H9 (cell line): ENCODE results near the gene ZNF25. TPM values are rescaled to one million over a fixed set of nuclear protein-coding genes. Genes with fewer than 3 reads are reported as not detected.

Experiments used
- DNase-seq: peaks from one replicate; pipeline ENCODE4 v3.0.0-alpha.2; 2017
- H2AFZ ChIP-seq: one replicate; pipeline ENCODE4 v1.6.1; 2013; ENCODE audit warnings: mild to moderate bottlenecking, low read length, control low read depth, moderate library complexity
- H2AK5ac ChIP-seq: 2 replicates; pipeline ENCODE4 v1.6.1; 2013; ENCODE audit warnings: low read length, control low read depth, mixed read lengths; ENCODE audit not compliant: insufficient read length
- H2BK120ac ChIP-seq: one replicate; pipeline ENCODE4 v1.6.1; 2013; ENCODE audit warnings: low read depth, mild to moderate bottlenecking, low read length, control low read depth, inconsistent platforms; ENCODE audit not compliant: poor library complexity, severe bottlenecking
- H2BK12ac ChIP-seq: 2 replicates; pipeline ENCODE4 v1.6.1; 2013; ENCODE audit warnings: low read length, control low read depth, mixed read lengths, low read depth; ENCODE audit not compliant: insufficient read length
- H2BK15ac ChIP-seq: 2 replicates; pipeline ENCODE4 v1.6.1; 2013; ENCODE audit warnings: low read depth, low read length, control low read depth
- H2BK20ac ChIP-seq: one replicate; pipeline ENCODE4 v1.6.1; 2013; ENCODE audit warnings: low read depth, mild to moderate bottlenecking, low read length, control low read depth, inconsistent platforms; ENCODE audit not compliant: poor library complexity, severe bottlenecking
- H2BK5ac ChIP-seq: 2 replicates; pipeline ENCODE4 v1.6.1; 2013; ENCODE audit warnings: low read length, control low read depth, mixed read lengths; ENCODE audit not compliant: insufficient read length
- H3K14ac ChIP-seq: 2 replicates; pipeline ENCODE4 v1.6.1; 2013; ENCODE audit warnings: low read length, control low read depth; ENCODE audit not compliant: insufficient read depth
- H3K18ac ChIP-seq: 2 replicates; pipeline ENCODE4 v1.6.1; 2013; ENCODE audit warnings: low read depth, mild to moderate bottlenecking, mixed read lengths, low read length, control low read depth; ENCODE audit not compliant: insufficient read length
- H3K23ac ChIP-seq: 2 replicates; pipeline ENCODE4 v1.6.1; 2013; ENCODE audit warnings: low read length, control low read depth, mixed read lengths, low read depth; ENCODE audit not compliant: insufficient read length
- H3K23me2 ChIP-seq: 2 replicates; pipeline ENCODE4 v1.6.1; 2013; ENCODE audit warnings: low read depth, mild to moderate bottlenecking, mixed read lengths, low read length, control low read depth; ENCODE audit not compliant: insufficient read length, poor library complexity, severe bottlenecking
- H3K27ac ChIP-seq: 2 replicates; pipeline ENCODE4 v1.5.1; 2013; ENCODE audit warnings: low read length, control low read depth, mixed read lengths, low read depth; ENCODE audit not compliant: insufficient read length
- H3K27me3 ChIP-seq: 2 replicates; pipeline ENCODE4 v1.6.1; 2013; ENCODE audit warnings: low read length, control low read depth, inconsistent platforms; ENCODE audit not compliant: insufficient read depth
- H3K4ac ChIP-seq: 2 replicates; pipeline ENCODE4 v1.6.1; 2013; ENCODE audit warnings: low read depth, mild to moderate bottlenecking, control low read depth, inconsistent platforms, low read length, moderate library complexity
- H3K4me1 ChIP-seq: 2 replicates; pipeline ENCODE4 v1.6.1; 2013; ENCODE audit warnings: low read length, control low read depth, inconsistent platforms; ENCODE audit not compliant: insufficient read depth
- H3K4me2 ChIP-seq: 2 replicates; pipeline ENCODE4 v1.6.1; 2013; ENCODE audit warnings: low read length, control low read depth, mixed read lengths; ENCODE audit not compliant: insufficient read length, insufficient read depth
- H3K56ac ChIP-seq: 2 replicates; pipeline ENCODE4 v1.6.1; 2013; ENCODE audit warnings: low read depth, mild to moderate bottlenecking, mixed read lengths, low read length, control low read depth; ENCODE audit not compliant: insufficient read length
- H3K79me1 ChIP-seq: 2 replicates; pipeline ENCODE4 v1.6.1; 2013; ENCODE audit warnings: low read depth, mild to moderate bottlenecking, moderate library complexity, low read length, control low read depth, inconsistent platforms; ENCODE audit not compliant: insufficient read depth, poor library complexity, severe bottlenecking
- H3K79me2 ChIP-seq: 2 replicates; pipeline ENCODE4 v1.6.1; 2013; ENCODE audit warnings: low read length, control low read depth, inconsistent platforms; ENCODE audit not compliant: insufficient read depth
- H3K9ac ChIP-seq: 2 replicates; pipeline ENCODE4 v1.6.1; 2013; ENCODE audit warnings: low read length, control low read depth, mixed read lengths; ENCODE audit not compliant: insufficient read length; ENCODE audit errors: extremely low read depth
- H3K9me3 ChIP-seq: one replicate; pipeline ENCODE4 v1.6.1; 2013; ENCODE audit warnings: low read depth, low read length, inconsistent platforms; ENCODE audit not compliant: control insufficient read depth
- H3T11ph ChIP-seq: one replicate; pipeline ENCODE4 v1.6.1; 2013; ENCODE audit warnings: mild to moderate bottlenecking, low read length, control low read depth, inconsistent platforms
- H4K20me1 ChIP-seq: one replicate; pipeline ENCODE4 v1.6.1; 2013; ENCODE audit not compliant: control insufficient read depth, insufficient read length, insufficient read depth
- H4K5ac ChIP-seq: 2 replicates; pipeline ENCODE4 v1.6.1; 2013; ENCODE audit warnings: low read depth, mild to moderate bottlenecking, mixed read lengths, low read length, control low read depth; ENCODE audit not compliant: insufficient read length
- H4K8ac ChIP-seq: replicated peaks from 2 replicates; pipeline ENCODE4 v1.6.1; 2013; ENCODE audit warnings: low read length, control low read depth, mixed read lengths, low read depth; ENCODE audit not compliant: insufficient read length
- H4K91ac ChIP-seq: 2 replicates; pipeline ENCODE4 v1.6.1; 2013; ENCODE audit warnings: low read depth, mild to moderate bottlenecking, moderate library complexity, mixed read lengths, low read length, control low read depth; ENCODE audit not compliant: insufficient read length
- H3K27ac Mint-ChIP-seq, 3 experiments: 2 replicates in 2 of 3; 3 replicates in 1 of 3; pipeline ENCODE4 v1.8.0; 2020 to 2021; ENCODE audit warnings: mixed read lengths in 3 of 3, mild to moderate bottlenecking in 1 of 3, moderate library complexity in 1 of 3
- H3K27me3 Mint-ChIP-seq: 2 replicates; pipeline ENCODE4 v1.8.0; 2021; ENCODE audit warnings: low read depth, mild to moderate bottlenecking, moderate library complexity, mixed read lengths
- H3K36me3 Mint-ChIP-seq, 3 experiments: 2 replicates in 2 of 3; 3 replicates in 1 of 3; pipeline ENCODE4 v1.8.0; 2020 to 2021; ENCODE audit warnings: low read depth in 3 of 3, mixed read lengths in 3 of 3; ENCODE audit not compliant: insufficient read depth in 1 of 3
- H3K4me1 Mint-ChIP-seq, 2 experiments: 2 replicates each; pipeline ENCODE4 v1.8.0; 2020; ENCODE audit warnings: mixed read lengths in 2 of 2
- H3K4me3 Mint-ChIP-seq, 2 experiments: 2 replicates in 1 of 2; 3 replicates in 1 of 2; pipeline ENCODE4 v1.8.0; 2020 to 2021; ENCODE audit warnings: mild to moderate bottlenecking in 2 of 2, mixed read lengths in 2 of 2, moderate library complexity in 1 of 2
- H3K9me3 Mint-ChIP-seq, 2 experiments: 2 replicates in 1 of 2; 3 replicates in 1 of 2; pipeline ENCODE4 v1.8.0; 2020; ENCODE audit warnings: mild to moderate bottlenecking in 2 of 2, mixed read lengths in 2 of 2, moderate library complexity in 1 of 2
- WGBS: extraction: QIAGEN DNeasy Blood & Tissue Kit; methylation state at CpG from one replicate; pipeline ENCODE4 v1.1.7; 2013; ENCODE audit warnings: missing lambda C conversion rate, low lambda C conversion rate, mixed read lengths; ENCODE audit not compliant: insufficient read length; ENCODE audit errors: extremely low coverage; 5-methylcytosine and 5-hydroxymethylcytosine counted together
- total RNA-seq: library from RNA; stranded (reverse); gene quantifications from 2 replicates; pipeline ENCODE4 v1.2.1, GENCODE V29; 2021
- TF ChIP-seq, protein P1 (sequence below): fragments of 200-600 bp; sonication (generic); conservative IDR thresholded peaks from 3 replicates; pipeline ENCODE4 v1.8.0; 2021; ENCODE audit warnings: antibody characterized with exemption, mild to moderate bottlenecking

The ZNF25 gene
- total RNA-seq, 1 experiment from 2014 or later: 0.83 TPM

DNA sequence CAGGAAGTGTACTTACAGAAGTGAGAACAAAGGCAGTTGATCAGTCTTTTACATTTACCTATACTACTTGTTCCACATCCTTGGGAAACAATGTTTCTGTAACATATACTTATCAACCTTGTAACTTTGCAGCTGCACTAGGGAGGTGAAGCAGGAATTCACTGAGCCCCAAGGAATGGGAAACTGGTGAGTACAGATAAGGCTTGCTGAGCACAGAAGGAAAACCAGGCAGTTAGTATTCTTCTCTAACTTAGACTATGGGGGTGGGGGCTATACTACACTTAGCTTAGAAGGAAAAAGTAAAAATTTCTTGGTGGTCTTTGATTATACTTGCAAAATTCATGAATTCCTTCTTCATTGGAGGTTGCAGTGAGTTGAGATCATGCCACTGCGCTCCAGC lies 27.1 kb upstream of the ZNF25 start:
- WGBS: no CpG with 5 or more reads among the region's 1 CpG

More for the DNA sequence above, 27.1 kb upstream of the ZNF25 start:
- H3K79me1 ChIP-seq: no peaks in the 10 kb centered on the region
- no peak overlapping the region for H2BK15ac ChIP-seq
- no peak overlapping the region for H4K5ac ChIP-seq
- no peak overlapping the region for H4K8ac ChIP-seq
- Mint-ChIP-seq H3K9me3 (peaks cover 60 to 64% of the 10 kb centered on the region in 2 experiments), H3K36me3 (no peaks in the 10 kb centered on the region), H3K4me3 (no peak overlapping the region), H3K27ac (no peak overlapping the region), H3K27me3 (no peaks in the 10 kb centered on the region; the same call in 1 of the 2 replicates), H3K4me1 (no peaks in the 10 kb centered on the region)
- TF ChIP-seq, protein P1, sequence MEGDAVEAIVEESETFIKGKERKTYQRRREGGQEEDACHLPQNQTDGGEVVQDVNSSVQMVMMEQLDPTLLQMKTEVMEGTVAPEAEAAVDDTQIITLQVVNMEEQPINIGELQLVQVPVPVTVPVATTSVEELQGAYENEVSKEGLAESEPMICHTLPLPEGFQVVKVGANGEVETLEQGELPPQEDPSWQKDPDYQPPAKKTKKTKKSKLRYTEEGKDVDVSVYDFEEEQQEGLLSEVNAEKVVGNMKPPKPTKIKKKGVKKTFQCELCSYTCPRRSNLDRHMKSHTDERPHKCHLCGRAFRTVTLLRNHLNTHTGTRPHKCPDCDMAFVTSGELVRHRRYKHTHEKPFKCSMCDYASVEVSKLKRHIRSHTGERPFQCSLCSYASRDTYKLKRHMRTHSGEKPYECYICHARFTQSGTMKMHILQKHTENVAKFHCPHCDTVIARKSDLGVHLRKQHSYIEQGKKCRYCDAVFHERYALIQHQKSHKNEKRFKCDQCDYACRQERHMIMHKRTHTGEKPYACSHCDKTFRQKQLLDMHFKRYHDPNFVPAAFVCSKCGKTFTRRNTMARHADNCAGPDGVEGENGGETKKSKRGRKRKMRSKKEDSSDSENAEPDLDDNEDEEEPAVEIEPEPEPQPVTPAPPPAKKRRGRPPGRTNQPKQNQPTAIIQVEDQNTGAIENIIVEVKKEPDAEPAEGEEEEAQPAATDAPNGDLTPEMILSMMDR: no peak
- no peak overlapping the region for H3K14ac ChIP-seq
- H2AFZ ChIP-seq: no peak overlapping the region
- no peak overlapping the region for H3K18ac ChIP-seq
- H3K9ac ChIP-seq: no peak overlapping the region
- H3K56ac ChIP-seq: no peak overlapping the region
- no peak overlapping the region for H3K23ac ChIP-seq
- no peaks in the 10 kb centered on the region for H3K4me1 ChIP-seq
- no peak overlapping the region for H2BK120ac ChIP-seq
- H3K23me2 ChIP-seq: no peaks in the 10 kb centered on the region
- H3K27ac ChIP-seq: no peak overlapping the region
- H2BK5ac ChIP-seq: no peak overlapping the region
- H4K91ac ChIP-seq: no peak overlapping the region
- H2BK12ac ChIP-seq: no peak overlapping the region
- H2BK20ac ChIP-seq: no peak overlapping the region
- no peaks in the 10 kb centered on the region for H3K79me2 ChIP-seq
- H3K4ac ChIP-seq: no peak overlapping the region
- H3K27me3 ChIP-seq: no peaks in the 10 kb centered on the region
- H2AK5ac ChIP-seq: no peak overlapping the region
- no peak for DNase-seq
- no peak overlapping the region for H3T11ph ChIP-seq
- H3K4me2 ChIP-seq: no peak overlapping the region
- no peaks in the 10 kb centered on the region for H4K20me1 ChIP-seq
- no peaks in the 10 kb centered on the region for H3K9me3 ChIP-seq
